Measurements from ENCODE around the gene C14orf132.

The C14orf132 gene

DNA sequence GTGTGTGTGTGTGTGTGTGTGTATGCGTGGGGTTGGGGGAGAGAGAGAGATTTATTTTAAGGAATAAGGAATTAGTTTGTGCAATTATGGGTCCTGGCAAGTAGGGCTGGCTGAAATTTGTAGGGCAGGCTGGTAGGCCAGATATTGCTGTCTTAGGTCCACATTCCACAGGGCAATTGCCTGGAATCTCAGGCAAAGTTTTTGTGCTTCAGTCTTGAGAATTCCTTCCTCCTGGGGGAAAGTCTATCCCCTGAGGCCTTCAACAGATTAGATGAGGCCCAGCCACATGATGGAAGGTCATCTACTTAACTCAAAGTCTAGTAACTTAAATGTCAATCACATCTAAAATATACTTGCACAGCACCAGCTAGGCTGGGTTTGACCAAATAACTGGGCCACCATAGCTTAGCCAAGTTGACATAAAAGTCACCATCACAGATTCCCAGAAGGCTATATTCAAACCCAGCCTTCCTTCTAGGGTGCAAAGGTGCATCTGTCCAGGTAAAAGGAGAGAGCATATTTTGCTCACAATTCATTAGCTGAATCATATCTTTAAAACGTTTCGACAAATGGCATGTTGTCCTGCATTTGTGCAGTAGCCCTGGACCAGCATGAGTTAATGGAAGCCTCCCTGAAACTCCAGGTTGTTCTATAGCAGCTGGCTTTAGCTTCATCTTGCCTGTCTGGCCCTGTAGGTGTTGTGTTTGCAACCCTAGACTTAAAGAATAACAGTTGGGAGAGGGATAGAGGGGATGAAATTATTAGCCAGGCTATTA lies 63.1 kb downstream of the C14orf132 start:
- DNase-seq: no peak

DNA sequence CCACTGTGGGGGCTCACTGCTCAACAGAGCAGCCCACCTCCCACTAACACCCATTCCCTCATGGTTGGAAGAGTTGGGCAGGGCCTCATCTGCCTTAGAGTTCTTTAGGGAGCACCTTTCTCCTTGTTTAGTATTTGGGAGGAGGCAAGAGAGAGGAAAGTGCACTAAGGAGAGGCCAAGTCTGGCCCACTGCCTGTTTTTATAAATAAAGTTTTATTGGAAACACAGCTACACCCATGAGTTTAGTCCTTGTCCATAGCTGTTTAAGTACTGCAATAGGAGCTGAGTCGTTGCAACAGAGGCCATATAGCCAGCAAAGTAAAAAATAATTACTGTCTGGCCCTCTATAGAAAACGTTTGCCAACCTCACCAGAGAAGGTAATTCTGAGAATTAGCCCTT lies 63.9 kb downstream of the C14orf132 start:
- DNase-seq: no peak

DNA sequence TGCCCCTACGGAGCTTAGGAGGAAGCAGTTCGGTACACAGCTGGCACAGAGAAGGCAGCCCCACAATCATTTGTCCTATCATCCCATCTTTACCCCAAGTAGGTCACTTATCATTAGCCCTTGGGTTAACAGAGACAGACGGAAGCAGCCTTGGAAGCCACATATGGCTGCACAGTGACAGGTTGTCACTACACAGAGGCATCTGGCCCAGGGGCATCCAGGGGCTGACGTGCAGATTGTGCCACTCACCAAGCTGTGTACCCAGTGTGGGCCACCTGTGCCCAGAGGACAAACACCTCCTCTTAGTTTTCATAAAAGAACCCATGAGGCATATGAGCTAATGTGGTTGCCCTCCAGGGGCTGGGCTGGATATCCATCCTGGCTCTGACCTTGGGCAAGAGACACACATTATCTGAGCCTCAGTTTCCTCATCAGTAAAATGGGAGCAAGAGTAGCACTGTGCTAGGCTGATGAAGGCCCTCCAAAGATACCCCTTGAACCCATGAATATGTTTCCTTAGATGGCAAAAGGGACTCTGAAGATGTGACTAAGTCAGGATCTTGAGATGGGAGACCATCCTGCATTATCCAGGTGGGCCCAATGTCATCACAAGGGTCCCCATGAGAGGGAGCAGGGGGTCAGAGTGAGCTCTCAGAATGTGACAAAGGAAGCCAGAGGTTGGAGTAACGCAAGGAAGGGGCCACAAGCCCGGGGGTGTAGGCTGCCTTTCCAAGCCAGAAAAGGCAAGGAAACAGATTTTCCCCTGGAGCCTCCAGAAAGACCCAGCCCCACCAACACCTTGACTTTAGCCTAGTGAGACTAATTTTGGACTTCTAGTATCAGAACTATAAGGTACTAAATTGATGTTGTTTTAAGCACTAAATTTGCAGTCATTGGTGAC lies 64.6 kb downstream of the C14orf132 start:
- DNase-seq: no peak

DNA sequence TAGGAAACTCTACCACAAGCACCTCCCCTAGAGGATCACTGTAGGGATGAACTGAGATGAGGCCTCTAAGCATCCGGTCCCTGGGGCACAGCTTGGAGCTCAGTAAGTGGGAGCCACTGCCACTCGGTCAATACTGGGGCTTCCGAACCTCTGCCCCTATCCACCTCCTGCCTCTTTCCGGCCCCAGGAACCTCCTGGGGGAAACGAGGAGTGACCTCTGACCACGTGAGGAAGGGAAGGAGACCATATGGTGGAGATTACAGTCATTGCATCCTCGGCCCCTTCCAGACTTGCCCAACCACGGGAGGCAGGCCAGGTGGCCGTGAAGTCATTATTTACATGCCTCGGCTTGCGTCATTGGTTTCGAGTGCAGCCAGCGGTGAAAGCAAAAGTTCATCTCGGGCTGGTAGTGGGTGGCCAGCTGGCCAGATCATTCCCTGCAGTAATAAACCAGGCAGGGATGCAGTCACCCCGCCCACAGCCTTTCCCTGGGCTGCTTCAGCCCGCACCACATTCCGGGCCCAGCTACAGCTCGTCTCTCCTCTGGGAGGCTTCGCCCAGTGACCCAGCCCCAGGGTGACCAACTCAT lies 65.4 kb downstream of the C14orf132 start:
- peak in 1 of 2 donors; percentile 32 for DNase-seq

DNA sequence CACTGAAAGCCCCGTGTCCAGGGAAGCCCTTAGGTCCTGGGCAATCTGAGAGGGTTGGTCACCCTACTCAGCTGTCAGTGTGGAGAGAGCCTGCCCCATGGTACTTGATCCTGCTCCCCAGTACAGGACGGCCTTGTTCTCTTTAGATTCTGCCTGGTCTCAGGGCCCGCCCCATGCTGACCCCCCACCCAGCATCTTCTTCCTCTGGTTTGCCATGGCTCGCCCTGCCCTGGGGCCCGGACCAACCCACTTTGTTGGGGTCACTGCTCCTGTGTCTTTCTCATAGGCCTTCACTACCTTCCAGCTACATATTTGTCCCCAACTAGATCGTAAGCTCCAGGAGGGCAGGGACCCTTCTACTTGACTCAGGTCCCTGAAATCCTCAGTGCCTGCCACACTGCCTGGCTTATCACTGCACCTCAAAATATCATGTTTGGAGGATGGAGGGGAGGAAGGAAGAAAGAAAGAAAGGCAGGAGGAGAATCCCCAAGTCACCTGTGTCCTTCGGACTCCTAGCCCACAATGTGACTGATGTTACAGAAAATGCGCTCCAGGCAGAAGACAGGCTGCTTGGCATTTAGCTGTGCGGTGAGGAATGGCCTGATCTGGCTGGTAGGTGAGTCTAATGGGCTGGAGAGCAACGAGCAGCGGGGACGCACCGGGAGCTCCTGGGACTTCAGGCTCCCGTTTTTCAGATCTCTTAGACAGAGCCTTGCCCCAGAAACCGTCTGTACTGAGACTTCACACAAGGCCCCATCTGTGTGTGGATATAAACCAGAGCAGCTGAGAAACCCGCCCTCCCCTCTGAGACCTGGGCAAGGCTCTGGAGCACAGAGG lies 66.1 kb downstream of the C14orf132 start:
- DNase-seq: no peak

DNA sequence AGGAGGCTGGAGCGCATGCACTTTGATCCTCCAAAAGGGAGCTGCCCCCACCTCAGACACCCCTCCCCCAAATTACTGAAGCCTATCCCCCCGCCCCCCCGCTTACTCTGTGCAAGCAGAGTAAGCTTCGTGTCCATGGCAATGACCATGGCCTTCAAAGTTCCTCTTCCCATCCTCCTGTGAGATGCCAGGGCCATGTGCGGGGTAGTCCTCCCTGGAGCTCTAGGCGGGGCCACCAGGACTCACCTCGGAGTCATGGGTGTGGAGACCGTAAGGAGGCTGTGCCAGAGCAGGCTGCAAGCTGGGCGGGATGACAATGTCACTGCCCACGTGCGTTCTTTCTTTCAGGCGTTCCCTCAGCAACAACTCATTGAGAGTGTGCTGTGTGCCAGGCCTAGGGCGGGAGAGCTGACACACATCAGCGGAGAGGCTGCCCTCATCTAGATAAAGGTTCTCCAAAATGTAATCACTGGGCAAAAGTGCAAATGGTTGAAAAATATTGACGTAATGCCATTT lies 66.8 kb downstream of the C14orf132 start:
- no peak for DNase-seq

DNA sequence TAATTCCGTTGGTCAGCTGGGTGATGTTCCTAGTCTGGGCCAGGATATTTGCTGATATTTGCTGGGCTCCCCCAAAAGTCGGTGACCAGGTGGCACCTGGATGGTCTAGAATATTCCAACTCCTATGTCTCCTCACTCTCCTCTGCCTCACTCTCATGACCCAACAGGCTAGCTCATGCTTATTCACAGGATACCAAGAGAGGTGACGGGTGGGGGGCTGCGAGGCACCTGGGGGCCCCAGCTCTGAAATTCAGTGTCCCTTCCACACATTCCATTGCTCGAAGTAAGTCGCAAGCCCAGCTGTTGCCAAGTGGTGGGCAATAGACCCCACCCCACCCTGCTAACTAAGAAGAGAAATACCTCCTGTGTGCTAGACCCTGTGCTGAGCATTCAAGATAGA lies 67.7 kb downstream of the C14orf132 start:
- no peak for DNase-seq

DNA sequence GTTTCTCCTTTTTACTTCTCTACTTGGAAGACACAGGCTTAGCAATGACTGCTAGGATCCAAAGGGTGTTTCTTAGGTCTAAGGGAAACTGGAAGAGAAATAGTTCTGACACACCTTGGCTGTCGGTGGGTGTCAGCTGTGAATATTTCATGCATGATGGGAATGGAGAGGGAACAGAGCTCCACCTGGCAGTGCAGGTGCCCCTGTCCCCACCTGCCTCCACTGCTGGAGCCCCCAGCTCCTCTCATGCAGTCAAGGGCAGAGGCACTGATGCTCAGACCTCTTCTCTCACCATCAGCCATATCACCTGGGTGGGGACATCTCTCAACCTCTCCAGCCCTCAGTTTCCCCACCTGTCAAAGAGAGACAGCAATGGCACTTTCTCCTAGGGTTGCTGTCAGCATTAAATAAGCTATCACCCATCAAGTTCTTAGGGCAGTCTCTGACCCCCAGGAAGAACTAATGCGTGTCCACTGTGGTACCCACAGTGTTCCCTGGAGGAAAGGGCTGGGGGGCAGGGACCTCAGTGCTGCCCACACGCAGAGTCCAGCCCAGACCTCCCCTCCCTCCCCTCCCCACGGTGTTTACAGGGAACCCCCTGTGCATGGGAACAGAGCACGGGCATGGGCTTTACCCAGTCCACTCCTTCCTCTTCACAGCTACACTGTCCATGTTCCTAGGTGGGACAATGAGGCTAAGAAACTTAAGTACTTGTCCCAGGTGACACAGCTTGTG lies 69.1 kb downstream of the C14orf132 start:
- no peak for DNase-seq

DNA sequence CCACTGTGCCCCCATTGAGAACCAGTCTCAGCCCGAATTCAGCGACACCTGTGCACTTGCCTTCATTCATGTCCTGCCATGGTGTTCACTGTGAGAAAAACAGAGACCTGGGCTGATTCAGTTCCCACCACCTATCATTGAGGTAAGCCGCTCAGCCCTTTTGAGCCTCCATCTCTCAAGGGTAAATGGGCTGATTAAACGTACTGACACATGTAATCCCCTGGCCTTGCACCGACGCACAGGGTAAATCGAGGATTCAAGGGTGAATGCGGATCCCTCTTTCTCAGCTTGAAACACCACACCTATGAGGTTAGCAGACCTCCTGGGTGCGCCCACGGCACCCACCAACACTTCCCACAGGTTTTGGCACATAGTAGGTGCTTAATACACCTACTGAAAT lies 69.7 kb downstream of the C14orf132 start:
- no peak for DNase-seq

DNA sequence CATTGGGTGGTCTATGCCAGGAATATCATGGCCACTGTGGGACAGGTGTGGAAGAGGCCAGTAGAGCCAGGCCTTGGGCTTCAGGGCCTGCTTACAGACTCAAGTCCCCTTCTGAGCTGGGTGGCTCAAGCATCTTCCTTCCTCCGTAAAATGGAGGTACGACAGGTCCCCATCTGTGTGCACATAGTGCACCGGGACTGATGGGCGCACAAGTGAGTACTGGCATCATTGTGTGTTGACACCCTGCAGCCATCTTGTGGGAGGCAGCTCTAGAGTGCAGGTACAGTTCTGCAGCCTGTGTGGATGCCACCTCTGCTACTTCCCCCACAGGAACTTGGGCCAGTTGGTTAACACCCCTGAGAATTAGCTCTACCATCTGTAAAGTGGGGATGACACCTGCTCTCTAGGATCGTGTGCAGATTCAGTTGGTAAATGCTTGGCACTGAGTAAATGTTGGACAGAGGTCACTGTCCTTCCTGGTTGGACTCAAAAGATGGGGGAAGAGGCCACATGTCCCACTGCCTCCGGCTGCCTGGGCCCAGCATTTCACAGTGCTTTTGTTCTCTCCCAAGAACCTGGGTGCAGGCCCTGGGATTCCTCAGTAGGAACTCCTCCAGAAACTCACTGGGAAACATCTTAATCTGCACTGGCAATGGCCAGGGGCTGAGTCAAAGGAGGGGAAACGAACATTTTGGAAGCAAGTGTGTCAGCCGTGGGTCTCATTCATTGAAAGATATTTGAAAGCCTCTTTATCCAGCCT lies 70.6 kb downstream of the C14orf132 start:
- no peak for DNase-seq

DNA sequence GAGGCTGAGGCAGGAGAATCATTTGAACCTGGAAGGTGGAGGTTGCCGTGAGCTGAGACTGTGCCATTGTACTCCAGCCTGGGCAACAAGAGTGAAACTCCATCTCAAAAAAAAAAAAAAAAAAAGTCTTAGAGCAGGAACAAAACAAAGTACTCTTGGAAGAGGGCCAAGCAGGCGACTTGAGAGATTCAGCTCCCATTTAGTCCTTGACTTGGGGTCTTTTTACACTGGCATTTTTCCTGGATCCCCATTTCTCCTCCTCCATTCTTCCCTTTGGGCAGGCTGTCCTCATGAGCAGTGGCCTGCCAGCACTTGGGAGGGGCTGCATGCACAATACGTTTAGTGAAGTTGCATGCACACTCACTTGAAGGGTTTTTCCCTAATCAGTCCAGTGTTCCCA lies 72.9 kb downstream of the C14orf132 start:
- no peak for DNase-seq

DNA sequence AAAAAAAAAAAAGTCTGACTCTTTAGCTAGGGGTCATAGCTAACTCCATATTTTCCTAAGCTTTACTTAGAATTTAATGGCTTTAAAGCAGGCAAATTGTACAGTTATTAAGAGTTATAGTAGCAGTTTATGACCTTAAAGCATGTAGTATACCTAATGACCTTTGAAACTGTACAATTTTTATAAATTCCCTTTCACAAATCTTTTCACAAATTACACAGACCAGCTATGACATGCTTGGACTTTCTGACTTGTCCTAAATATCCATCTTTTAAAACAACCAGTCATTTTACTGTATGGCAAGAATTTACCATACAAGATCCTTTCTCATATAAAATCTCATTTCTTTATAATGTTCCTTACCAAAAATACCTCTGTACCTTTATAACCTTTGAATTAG lies 74.8 kb downstream of the C14orf132 start:
- no peak for DNase-seq

DNA sequence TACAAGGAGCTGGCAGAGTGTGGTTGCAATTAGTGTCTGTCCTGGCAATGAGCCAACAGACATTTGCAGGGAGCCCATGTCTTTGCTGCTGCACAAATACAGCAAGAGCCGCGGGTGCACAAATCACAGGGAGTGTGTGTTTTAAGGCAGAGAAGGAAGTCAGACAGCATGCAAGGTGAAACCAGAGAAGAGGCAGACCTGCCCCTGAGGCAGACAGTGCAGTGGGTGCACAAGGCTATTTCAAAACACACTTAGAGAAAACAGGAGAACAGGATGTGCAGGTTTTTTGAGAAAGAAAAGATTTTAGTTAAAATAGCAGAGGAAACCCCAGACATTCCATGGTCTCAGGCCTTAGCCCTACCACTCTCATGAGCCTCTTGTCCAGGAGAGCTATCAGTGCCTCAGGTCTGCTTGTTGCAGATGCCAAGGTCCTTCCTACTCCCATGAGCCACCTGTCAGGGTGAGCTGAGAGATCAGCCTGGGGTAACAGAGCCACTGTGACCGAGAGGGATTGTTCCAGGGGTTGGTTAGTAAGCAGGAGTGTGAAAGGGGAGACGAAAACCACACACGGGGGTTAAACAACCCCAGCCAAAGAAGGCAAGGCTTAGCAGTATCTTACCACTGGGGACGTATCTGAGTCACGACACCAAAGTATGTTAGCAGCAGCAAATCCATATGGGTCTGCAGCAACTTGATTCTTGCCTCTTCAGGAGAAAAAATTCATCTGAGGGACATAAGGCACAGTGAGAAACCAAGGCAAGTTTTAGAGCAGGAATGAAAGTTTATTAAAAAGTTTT lies 78.1 kb downstream of the C14orf132 start:
- no peak for DNase-seq

DNA sequence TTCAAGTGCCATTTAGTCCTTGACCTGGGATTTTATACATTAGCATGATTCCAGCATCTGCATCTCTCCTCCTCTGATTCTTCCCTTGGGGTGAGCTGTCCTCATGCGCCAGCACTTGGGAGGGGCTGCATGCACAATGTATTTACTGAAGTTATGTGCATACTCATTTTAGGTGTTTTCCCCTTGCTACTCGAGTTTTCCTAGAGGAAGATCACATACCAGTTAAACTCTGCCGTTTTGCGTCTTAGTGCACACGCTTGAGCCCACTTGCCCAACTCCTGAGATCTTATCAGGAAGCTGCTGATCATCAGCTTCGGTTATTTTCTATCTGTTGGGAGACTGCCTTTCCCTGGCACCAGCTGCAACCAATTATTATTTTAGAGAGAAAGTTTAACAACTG lies 78.8 kb downstream of the C14orf132 start:
- no peak for DNase-seq

DNA sequence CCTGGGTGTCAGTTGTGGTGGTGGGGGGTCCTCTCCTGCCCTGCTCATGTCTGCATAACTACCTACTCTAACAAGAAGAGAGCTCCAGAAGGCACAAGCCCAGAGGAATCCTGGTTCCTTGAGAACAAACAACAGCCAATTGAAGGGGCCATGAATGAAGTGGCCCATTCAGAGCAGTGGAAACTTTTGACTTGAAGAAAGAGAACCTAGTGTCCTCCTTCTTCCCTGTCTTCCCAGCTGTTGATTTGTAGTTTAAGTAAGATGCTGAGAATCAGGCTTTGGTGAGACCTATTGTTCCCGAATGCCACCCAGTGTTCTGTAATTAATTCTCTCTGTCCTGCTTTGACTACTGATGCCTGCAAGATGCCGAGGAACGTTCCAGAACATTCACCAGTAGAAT lies 79.2 kb downstream of the C14orf132 start:
- no peak for DNase-seq

DNA sequence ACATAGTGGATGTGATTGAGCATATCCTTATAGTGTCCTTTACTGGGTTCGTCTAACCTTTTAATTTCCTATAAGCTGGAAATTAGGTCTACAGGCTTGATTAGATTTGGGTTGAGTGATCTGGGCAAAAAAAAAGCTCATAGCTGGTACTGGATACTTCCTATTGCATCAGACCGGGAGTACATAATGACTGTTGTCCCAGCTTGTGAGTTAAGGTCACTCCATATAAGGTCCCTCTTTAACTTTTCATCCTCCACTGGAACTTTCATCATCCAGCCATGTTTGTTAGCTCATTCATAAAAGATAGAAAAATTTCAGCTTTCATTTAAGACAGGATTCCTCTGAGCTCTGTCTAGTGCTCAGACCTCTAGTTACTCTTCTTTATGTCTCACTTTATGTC lies 80.8 kb downstream of the C14orf132 start:
- no peak for DNase-seq

DNA sequence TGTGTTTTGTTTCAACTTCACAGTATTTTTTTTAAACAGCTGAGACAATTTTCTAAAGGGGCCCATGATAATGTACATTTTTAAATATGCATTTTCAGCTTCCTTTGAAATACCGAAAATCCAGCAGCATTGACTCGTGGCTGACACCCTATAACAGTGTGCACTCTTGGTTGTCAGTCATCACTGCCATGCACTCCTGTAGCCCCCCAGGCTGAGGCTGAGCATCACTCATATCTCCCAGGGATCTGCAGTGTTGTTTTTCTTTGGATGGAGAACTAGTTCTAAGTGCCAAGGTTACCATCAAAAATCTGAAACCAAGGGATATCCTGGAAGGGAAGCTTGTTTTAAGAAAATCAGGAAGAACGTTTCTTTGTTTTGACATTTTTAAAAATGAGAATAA lies 81.2 kb downstream of the C14orf132 start:
- DNase-seq: no peak

DNA sequence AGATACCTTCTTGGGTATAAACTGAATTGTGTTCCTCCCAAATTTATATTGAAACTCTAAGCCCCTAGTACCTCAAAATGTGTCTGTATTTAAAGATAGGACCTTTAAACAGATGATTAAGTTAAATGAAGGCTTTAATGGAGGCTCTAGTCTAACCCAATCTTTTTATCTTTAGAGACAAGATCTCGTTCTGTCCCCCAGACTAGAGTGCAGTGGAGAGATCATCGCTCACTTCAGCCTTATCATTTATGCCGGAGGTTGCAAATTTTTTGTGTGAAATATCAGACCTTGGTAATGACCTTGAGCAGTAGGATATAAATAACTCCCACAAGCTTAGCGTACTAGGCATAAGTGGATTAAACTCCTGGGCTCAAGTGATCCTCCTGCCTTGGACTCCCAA lies 81.8 kb downstream of the C14orf132 start:
- no peak for DNase-seq

DNA sequence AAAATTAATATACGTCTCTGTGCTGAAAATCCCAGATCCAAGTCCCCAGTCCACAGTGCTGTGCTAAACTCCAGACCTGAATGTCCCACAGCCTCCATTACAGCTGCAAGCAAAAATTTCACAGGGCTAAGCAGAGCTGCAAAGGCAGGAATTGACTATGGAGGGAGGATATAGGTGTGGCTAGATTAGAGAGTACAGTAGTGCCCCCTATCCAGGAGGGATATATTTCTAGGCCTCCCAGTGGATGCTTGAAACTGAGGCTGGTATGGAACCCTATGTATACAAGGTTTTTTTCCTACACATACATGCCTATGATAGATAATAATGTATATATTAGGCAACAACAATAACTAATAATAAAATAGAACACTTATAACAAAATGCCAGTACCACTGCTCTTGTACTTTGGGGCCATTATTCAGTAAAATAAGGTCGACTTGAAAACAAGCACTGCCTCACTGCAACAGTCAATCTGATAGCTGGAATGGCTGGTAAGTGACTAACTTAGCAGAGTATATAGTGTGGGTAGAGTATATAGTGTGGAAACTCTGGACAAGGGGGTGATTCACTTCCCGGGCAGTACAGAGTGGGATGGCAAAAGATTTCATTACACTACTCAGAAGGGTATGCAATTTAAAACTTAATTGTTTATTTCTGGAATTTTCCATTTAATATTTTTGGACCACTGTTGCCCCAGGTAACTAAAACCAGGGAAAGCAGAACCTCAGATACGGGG lies 82.7 kb downstream of the C14orf132 start:
- DNase-seq: peak in 1 of 2 donors; percentile 21

DNA sequence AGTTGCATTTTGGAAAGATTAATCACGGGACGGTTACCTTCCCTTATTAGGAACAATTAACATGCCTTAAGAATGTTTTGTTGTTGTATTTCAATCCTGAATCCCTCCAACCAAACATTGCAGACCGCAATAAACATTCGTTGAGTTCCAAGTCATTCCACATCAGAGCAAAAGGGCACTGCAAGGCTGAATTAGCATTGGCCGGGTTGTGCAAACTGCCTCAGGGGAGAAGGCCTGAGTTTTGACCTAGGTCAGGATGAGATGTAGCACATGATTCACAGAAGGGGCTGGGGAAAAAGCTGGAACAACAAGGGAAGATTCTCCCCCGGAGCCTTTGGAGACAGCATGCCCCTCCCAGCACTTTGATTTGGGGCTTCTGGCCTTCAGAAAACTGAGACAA lies 83.3 kb downstream of the C14orf132 start:
- DNase-seq: no peak

All from inflammatory macrophage treated with lipopolysaccharide for 1 hour (primary cell).